ENCODE data around the gene RAPGEF1. TPM values are rescaled to one million over a fixed set of nuclear protein-coding genes. Genes with fewer than 3 reads are reported as not detected.

Gene RAPGEF1
- total and polyA plus RNA-seq, 2 donors (not counting 3 experiments of a cell fraction or from before 2014, with no cell fraction given) = 50.0 to 124 TPM

- Histone ChIP-seq H3K27me3 (ENCODE audit: control insufficient read depth in 2 of 2, insufficient read depth in 2 of 2, low read length in 2 of 2) (no peaks in the 10 kb centered on the region), H4K20me1 (replicated peaks; ENCODE audit: control insufficient read depth, extremely low read depth, insufficient read depth, low read length) (no peaks in the 10 kb centered on the region), H3K4me3 (replicated peaks in 1 of 3; ENCODE audit: insufficient read depth in 1 of 3, low read depth in 1 of 3, low read length in 3 of 3) (peak overlapping the region in 1 of 3 experiments; percentile 6), H2AFZ (ENCODE audit: low read depth, low read length) (no peak overlapping the region), H3K4me2 (ENCODE audit: insufficient read depth, low read length) (peak overlapping the region; percentile 58), H3K9me3 (replicated peaks; ENCODE audit: control insufficient read depth, insufficient read depth, low read length) (no peaks in the 10 kb centered on the region), H3K79me2 (ENCODE audit: control insufficient read depth, insufficient read depth, low read length) (peaks cover 90% of the 10 kb centered on the region), H3K4me1 (ENCODE audit: control insufficient read depth, extremely low read depth, insufficient read depth, low read length) (peaks cover 44% of the 10 kb centered on the region), H3K27ac (ENCODE audit: insufficient read depth, low read depth, low read length) (peak overlapping the region; percentile 84), H3K9me1 (replicated peaks; ENCODE audit: control insufficient read depth, extremely low read depth, insufficient read depth, low read length) (no peaks in the 10 kb centered on the region), H3K9ac (replicated peaks; ENCODE audit: extremely low read depth, insufficient read depth, low read length) (peak overlapping the region; percentile 57), H3K36me3 (ENCODE audit: control insufficient read depth in 2 of 2, extremely low read depth in 1 of 2, insufficient read depth in 2 of 2, low read length in 2 of 2) (no peaks in the 10 kb centered on the region)
- TF ChIP-seq CTCF (IDR thresholded peaks at IDR 0.05; ENCODE audit: extremely low read depth in 1 of 2, insufficient read depth in 1 of 2, low read depth in 1 of 2, low read length in 2 of 2) (no peak), JUN (IDR thresholded peaks at IDR 0.05; ENCODE audit: borderline replicate concordance, insufficient read depth, insufficient read length, low read depth) (no peak)
- ChIA-PET CTCF (interaction anchor here (1.1 to 2.4 kb wide), 4 partner anchors 13 to 50 kb away, joined by 3 to 12 read pairs (median 4); partner anchors contain the start of gene RAPGEF1), POLR2A (no interaction called here)
- DNase-seq (ENCODE audit: low read depth, low spot score) (no peak), FAIRE-seq (peak; percentile 44)
- intact Hi-C loops (cut with micrococcal nuclease) (no loop called here), dilution Hi-C loops (cut with MboI; ENCODE audit: extremely low pct_ligation_motif_present, low sequenced_read_pairs) (no loop called here)
- TSS peak; percentile 21 for BruUV-seq (replicated peaks)
Measured at GRCh38 chr9:131708226-131709002, 31.5 kb downstream of the RAPGEF1 start.

- H2AFZ ChIP-seq (ENCODE audit: low read depth, low read length) = no peak overlapping the region
- H3K9me3 ChIP-seq (replicated peaks; ENCODE audit: control insufficient read depth, insufficient read depth, low read length) = no peaks in the 10 kb centered on the region
- no peaks in the 10 kb centered on the region for H3K36me3 ChIP-seq (ENCODE audit: control insufficient read depth in 2 of 2, extremely low read depth in 1 of 2, insufficient read depth in 2 of 2, low read length in 2 of 2)
- no peaks in the 10 kb centered on the region for H4K20me1 ChIP-seq (replicated peaks; ENCODE audit: control insufficient read depth, extremely low read depth, insufficient read depth, low read length)
- peak overlapping the region in 1 of 3 experiments; percentile 6 for H3K4me3 ChIP-seq (replicated peaks in 1 of 3; ENCODE audit: insufficient read depth in 1 of 3, low read depth in 1 of 3, low read length in 3 of 3)
- ChIA-PET CTCF (interaction anchor here (1.2 to 1.4 kb wide), 2 partner anchors 25 to 50 kb away, joined by 4 to 5 read pairs; no protein-coding TSS in a partner anchor), POLR2A (no interaction called here)
- peaks cover 37% of the 10 kb centered on the region for H3K4me1 ChIP-seq (ENCODE audit: control insufficient read depth, extremely low read depth, insufficient read depth, low read length)
- H3K27me3 ChIP-seq (ENCODE audit: control insufficient read depth in 2 of 2, insufficient read depth in 2 of 2, low read length in 2 of 2) = no peaks in the 10 kb centered on the region
- intact Hi-C loops (cut with micrococcal nuclease) (no loop called here), dilution Hi-C loops (cut with MboI; ENCODE audit: extremely low pct_ligation_motif_present, low sequenced_read_pairs) (no loop called here)
- H3K9me1 ChIP-seq (replicated peaks; ENCODE audit: control insufficient read depth, extremely low read depth, insufficient read depth, low read length) = no peaks in the 10 kb centered on the region
- no TSS peak for BruUV-seq (replicated peaks)
- DNase-seq (ENCODE audit: low read depth, low spot score) (peak; percentile 76), FAIRE-seq (peak; percentile 77)
- H3K27ac ChIP-seq (ENCODE audit: insufficient read depth, low read depth, low read length) = peak overlapping the region; percentile 84
- peak overlapping the region; percentile 58 for H3K4me2 ChIP-seq (ENCODE audit: insufficient read depth, low read length)
- peak overlapping the region; percentile 57 for H3K9ac ChIP-seq (replicated peaks; ENCODE audit: extremely low read depth, insufficient read depth, low read length)
- peak; percentile 63 for TF ChIP-seq FOS (IDR thresholded peaks at IDR 0.05; ENCODE audit: borderline replicate concordance, insufficient read depth, low read length)
- no peak for TF ChIP-seq MYC (IDR thresholded peaks at IDR 0.05; ENCODE audit: low read depth, low read length)
- peaks cover 90% of the 10 kb centered on the region for H3K79me2 ChIP-seq (ENCODE audit: control insufficient read depth, insufficient read depth, low read length)
Measured at GRCh38 chr9:131707733-131708157, 32.1 kb downstream of the RAPGEF1 start.
